ENCODE results near the gene HMCES. TPM values are rescaled to one million over a fixed set of nuclear protein-coding genes. Genes with fewer than 3 reads are reported as not detected.
"Not testable (repeated sequence)": the region's sequence is repeated elsewhere in the genome, so short reads cannot be mapped to it uniquely, and the experiment has no call there.

The HMCES gene
- polyA plus RNA-seq, 4 donors, result 52.3 to 54.8 (median 52.8) TPM

- no peak for DNase-seq (ENCODE audit: low read depth in 4 of 4, low spot score in 3 of 4)
Measured at GRCh38 chr3:129317014-129317771, 38.5 kb downstream of the HMCES start.

GRCh38 chr3:129317848-129318247, 39.2 kb downstream of the HMCES start:
- DNase-seq (ENCODE audit: low read depth in 4 of 4, low spot score in 3 of 4), result no peak

GRCh38 chr3:129318921-129319320, 40.3 kb downstream of the HMCES start:
- DNase-seq (ENCODE audit: low read depth in 4 of 4, low spot score in 3 of 4), result no peak

GRCh38 chr3:129320261-129320660, 41.6 kb downstream of the HMCES start:
- DNase-seq (ENCODE audit: low read depth in 4 of 4, low spot score in 3 of 4), result no peak

GRCh38 chr3:129320825-129321487, 42.3 kb downstream of the HMCES start:
- no peak for DNase-seq (ENCODE audit: low read depth in 4 of 4, low spot score in 3 of 4)

- no peak for DNase-seq (ENCODE audit: low read depth in 4 of 4, low spot score in 3 of 4)
Measured at GRCh38 chr3:129321887-129322286, 43.2 kb downstream of the HMCES start.

GRCh38 chr3:129323651-129324294, 45.1 kb downstream of the HMCES start:
- no peak for DNase-seq (ENCODE audit: low read depth in 4 of 4, low spot score in 3 of 4)

GRCh38 chr3:129324855-129325254, 46.2 kb downstream of the HMCES start:
- no peak for DNase-seq (ENCODE audit: low read depth in 4 of 4, low spot score in 3 of 4)

GRCh38 chr3:129325383-129325782, 46.7 kb downstream of the HMCES start:
- no peak for DNase-seq (ENCODE audit: low read depth in 4 of 4, low spot score in 3 of 4)

- no peak for DNase-seq (ENCODE audit: low read depth in 4 of 4, low spot score in 3 of 4)
Measured at GRCh38 chr3:129326138-129326537, 47.5 kb downstream of the HMCES start.

GRCh38 chr3:129326595-129326994, 47.9 kb downstream of the HMCES start:
- DNase-seq (ENCODE audit: low read depth in 4 of 4, low spot score in 3 of 4), result no peak

- DNase-seq (ENCODE audit: low read depth in 4 of 4, low spot score in 3 of 4), result no peak
Measured at GRCh38 chr3:129327510-129327909, 48.8 kb downstream of the HMCES start.

GRCh38 chr3:129329858-129330257, 51.2 kb downstream of the HMCES start:
- DNase-seq (ENCODE audit: low read depth in 4 of 4, low spot score in 3 of 4), result no peak

GRCh38 chr3:129330409-129330808, 51.7 kb downstream of the HMCES start:
- no peak for DNase-seq (ENCODE audit: low read depth in 4 of 4, low spot score in 3 of 4)

- no peak for DNase-seq (ENCODE audit: low read depth in 4 of 4, low spot score in 3 of 4)
Measured at GRCh38 chr3:129333891-129334290, 55.2 kb downstream of the HMCES start.

GRCh38 chr3:129336093-129336706, 57.5 kb downstream of the HMCES start:
- DNase-seq (ENCODE audit: low read depth in 4 of 4, low spot score in 3 of 4), result no peak

GRCh38 chr3:129337719-129338118, 59.0 kb downstream of the HMCES start:
- not testable (repeated sequence) for DNase-seq (ENCODE audit: low read depth in 4 of 4, low spot score in 3 of 4)

- DNase-seq (ENCODE audit: low read depth in 4 of 4, low spot score in 3 of 4), result not testable (repeated sequence)
Measured at GRCh38 chr3:129339186-129339585, 60.5 kb downstream of the HMCES start.

GRCh38 chr3:129339833-129340232, 61.2 kb downstream of the HMCES start:
- not testable (repeated sequence) for DNase-seq (ENCODE audit: low read depth in 4 of 4, low spot score in 3 of 4)

- no peak for DNase-seq (ENCODE audit: low read depth in 4 of 4, low spot score in 3 of 4)
Measured at GRCh38 chr3:129341331-129342141, 62.9 kb downstream of the HMCES start.

Measured in right renal pelvis (tissue), 4 donors.